HEK293 (cell line): ENCODE measurements around the gene TRAF3.

Experiments used
- CTCF ChIA-PET: fragments of 350-600 bp; formaldehyde crosslinking; extraction: SDS; loops from one replicate; lab custom pipeline; 2021; ENCODE audit warnings: antibody characterized with exemption; lab: Yijun Ruan, JAX
- POLR2A ChIA-PET: fragments of 300-600 bp; formaldehyde crosslinking; extraction: SDS; loops from one replicate; lab custom pipeline; 2020; ENCODE audit warnings: antibody characterized with exemption, inconsistent platforms; lab: Yijun Ruan, JAX
- H3K27ac ChIP-seq: fragments of 200-500 bp; sonication (Bioruptor generic); 2 replicates; pipeline ENCODE4 v1.5.1; 2014; ENCODE audit warnings: low read depth, low read length, control low read depth, inconsistent platforms; ENCODE audit errors: extremely low read depth
- H3K36me3 ChIP-seq, 2 experiments: fragments of 200-500 bp in 1 of 2; sonication (Bioruptor generic) in 1 of 2; 1 replicate in 1 of 2; 2 replicates in 1 of 2; pipeline ENCODE4 v1.5.1; 2014 to 2017; ENCODE audit warnings: inconsistent platforms in 2 of 2, low read length in 2 of 2; ENCODE audit not compliant: control insufficient read depth in 2 of 2, insufficient read depth in 1 of 2
- H3K4me1 ChIP-seq: fragments of 200-500 bp; sonication (Bioruptor generic); 2 replicates; pipeline ENCODE4 v1.5.1; 2014; ENCODE audit warnings: mild to moderate bottlenecking, low read length, inconsistent platforms; ENCODE audit not compliant: control insufficient read depth, insufficient read depth
- H3K4me3 ChIP-seq: 2 replicates; pipeline ENCODE4 v1.5.1; 2011; ENCODE audit warnings: low read depth, mild to moderate bottlenecking, control low read depth, low read length, moderate library complexity
- H3K9me3 ChIP-seq: fragments of 200-500 bp; sonication (Bioruptor generic); 2 replicates; pipeline ENCODE4 v1.5.1; 2014; ENCODE audit warnings: low read depth, low read length, inconsistent platforms; ENCODE audit not compliant: control insufficient read depth, insufficient read depth
- AEBP2 ChIP-seq: fragments of 450-650 bp; formaldehyde crosslinking; IDR thresholded peaks from 2 replicates; pipeline ENCODE4 v1.5.1; 2016; ENCODE audit warnings: missing biosample characterization, missing genetic modification characterization, borderline replicate concordance
- BCL11B ChIP-seq: fragments of 450-650 bp; formaldehyde crosslinking; IDR thresholded peaks from 2 replicates; pipeline ENCODE4 v1.5.1; 2016; ENCODE audit warnings: low read depth, missing biosample characterization, missing genetic modification characterization
- ELK4 ChIP-seq: IDR thresholded peaks from 2 replicates; pipeline ENCODE4 v1.6.1; 2011; ENCODE audit warnings: mild to moderate bottlenecking, low read depth, low read length, borderline replicate concordance
- GLIS2 ChIP-seq: fragments of 450-650 bp; formaldehyde crosslinking; IDR thresholded peaks from 2 replicates; pipeline ENCODE4 v1.5.1; 2016; ENCODE audit warnings: missing biosample characterization, missing genetic modification characterization
- HOXD13 ChIP-seq: sonication (generic); formaldehyde crosslinking; IDR thresholded peaks from 2 replicates; pipeline ENCODE4 v1.8.0; 2022; ENCODE audit warnings: missing genetic modification reagents, borderline replicate concordance
- KLF17 ChIP-seq: fragments of 450-650 bp; formaldehyde crosslinking; IDR thresholded peaks from 2 replicates; pipeline ENCODE4 v1.5.1; 2016; ENCODE audit warnings: missing biosample characterization, missing genetic modification characterization
- MYNN ChIP-seq: fragments of 450-650 bp; formaldehyde crosslinking; IDR thresholded peaks from 2 replicates; pipeline ENCODE4 v1.5.1; 2016; ENCODE audit warnings: missing biosample characterization, missing genetic modification characterization, borderline replicate concordance
- OVOL3 ChIP-seq: fragments of 450-650 bp; formaldehyde crosslinking; IDR thresholded peaks from 2 replicates; pipeline ENCODE4 v1.5.1; 2016; ENCODE audit warnings: missing biosample characterization, missing genetic modification characterization
- PATZ1 ChIP-seq: fragments of 450-650 bp; formaldehyde crosslinking; IDR thresholded peaks from 2 replicates; pipeline ENCODE4 v1.5.1; 2016; ENCODE audit warnings: missing biosample characterization, missing genetic modification characterization
- PRDM10 ChIP-seq: fragments of 450-650 bp; formaldehyde crosslinking; IDR thresholded peaks from 2 replicates; pipeline ENCODE4 v1.5.1; 2016; ENCODE audit warnings: missing biosample characterization, missing genetic modification characterization
- YY1 ChIP-seq: fragments of 450-650 bp; formaldehyde crosslinking; IDR thresholded peaks from 2 replicates; pipeline ENCODE4 v1.5.1; 2018; ENCODE audit warnings: missing biosample characterization, missing genetic modification characterization
- YY2 ChIP-seq: fragments of 450-650 bp; formaldehyde crosslinking; IDR thresholded peaks from 2 replicates; pipeline ENCODE4 v1.5.1; 2016; ENCODE audit warnings: missing biosample characterization, missing genetic modification characterization
- ZBTB17 ChIP-seq: fragments of 450-650 bp; formaldehyde crosslinking; IDR thresholded peaks from 2 replicates; pipeline ENCODE4 v1.5.1; 2016; ENCODE audit warnings: missing biosample characterization, missing genetic modification characterization
- ZNF324 ChIP-seq: fragments of 450-650 bp; formaldehyde crosslinking; IDR thresholded peaks from 2 replicates; pipeline ENCODE4 v1.5.1; 2016; ENCODE audit warnings: missing biosample characterization, missing genetic modification characterization
- ZNF423 ChIP-seq: fragments of 450-650 bp; formaldehyde crosslinking; IDR thresholded peaks from 2 replicates; pipeline ENCODE4 v1.5.1; 2016; ENCODE audit warnings: missing biosample characterization, missing genetic modification characterization
- ZNF571 ChIP-seq: fragments of 450-650 bp; formaldehyde crosslinking; IDR thresholded peaks from 2 replicates; pipeline ENCODE4 v1.5.0; 2017; ENCODE audit warnings: missing biosample characterization, missing genetic modification characterization
- ZNF580 ChIP-seq: fragments of 450-650 bp; formaldehyde crosslinking; IDR thresholded peaks from 2 replicates; pipeline ENCODE4 v1.5.1; 2016; ENCODE audit warnings: missing biosample characterization, missing genetic modification characterization
- ZNF677 ChIP-seq: fragments of 450-650 bp; IDR thresholded peaks from 2 replicates; pipeline ENCODE4 v1.5.0; 2018; ENCODE audit warnings: missing biosample characterization, mild to moderate bottlenecking, missing genetic modification characterization, moderate library complexity
- ZNF692 ChIP-seq: fragments of 450-650 bp; formaldehyde crosslinking; IDR thresholded peaks from 2 replicates; pipeline ENCODE4 v1.5.1; 2016; ENCODE audit warnings: missing biosample characterization, missing genetic modification characterization
- ZNF837 ChIP-seq: fragments of 450-650 bp; formaldehyde crosslinking; IDR thresholded peaks from 2 replicates; pipeline ENCODE4 v1.5.1; 2016; ENCODE audit warnings: missing biosample characterization, missing genetic modification characterization

The TRAF3 gene

GRCh38 chr14:102774391-102775153 is 2.7 kb upstream of the TRAF3 start (continued):
- TF ChIP-seq ZNF677 (tag by site-specific recombination) = no peak
- peak; percentile 60 for TF ChIP-seq ZBTB17 (tag by site-specific recombination)

- POLR2A ChIA-PET = interaction anchor here (0.7 kb wide), 1 partner anchor 853 kb away, joined by 4 read pairs; the partner anchor contains the start of gene KLC1
- peaks cover 8% of the 10 kb centered on the region for H3K4me1 ChIP-seq
- H3K9me3 ChIP-seq = no peaks in the 10 kb centered on the region
- peak overlapping the region; percentile 34; the same call in 1 of the 2 replicates for H3K27ac ChIP-seq
- no peak overlapping the region for H3K4me3 ChIP-seq
- CTCF ChIA-PET = interaction anchor here (0.5 to 0.6 kb wide), 3 partner anchors 8 to 101 kb away, joined by 5 to 6 read pairs (median 6); no protein-coding TSS in a partner anchor
- H3K36me3 ChIP-seq = no peaks in the 10 kb centered on the region
- TF ChIP-seq ZNF423 (tag by site-specific recombination) (0 out of 2 replicates have a peak, but pooled peaks have one; percentile 15), HOXD13 (CRISPR knock-in tag) (no peak), ZNF837 (tag by site-specific recombination) (no peak), OVOL3 (no peak), ZNF580 (tag by site-specific recombination) (no peak), BCL11B (tag by site-specific recombination) (0 out of 2 replicates have a peak, but pooled peaks have one; percentile 36), YY1 (tag by site-specific recombination) (no peak), MYNN (tag by site-specific recombination) (no peak), KLF17 (tag by site-specific recombination) (0 out of 2 replicates have a peak, but pooled peaks have one; percentile 40), ZNF324 (no peak), ZNF571 (tag by site-specific recombination) (no peak), YY2 (no peak), ELK4 (no peak), ZNF692 (tag by site-specific recombination) (0 out of 2 replicates have a peak, but pooled peaks have one; percentile 42), PRDM10 (peak; percentile 64), GLIS2 (tag by site-specific recombination) (peak; percentile 74), AEBP2 (no peak), PATZ1 (peak; percentile 74; the same call in 1 of the 2 replicates)
These were observed 1.1 kb upstream of the TRAF3 start for GRCh38 chr14:102775855-102776760.
